Psoas muscle (tissue), 8 donors: ENCODE data around the gene COL13A1. TPM values are rescaled to one million over a fixed set of nuclear protein-coding genes. Genes with fewer than 3 reads are reported as not detected.
A peak's percentile ranks its signal among the peaks of the same experiment; 100 is the strongest.

Experiments used
- ATAC-seq, 4 donors: fragments of 200-7000 bp; cut with Tn5 transposase; one replicate each; pipeline ENCODE4 v1.9.1; 2020; ENCODE audit warnings: moderate library complexity in 3 of 4, mild to moderate bottlenecking in 2 of 4
- DNase-seq, 2 donors: peaks; one replicate each; pipeline ENCODE4 v3.0.0-alpha.2; 2020
- H3K27ac ChIP-seq: fragments of 200-600 bp; one replicate; pipeline ENCODE4 v1.8.0; 2022
- H3K27me3 ChIP-seq, 3 donors: fragments of 200-600 bp in 1 of 3; one replicate each; pipeline versions ENCODE4 v1.6.1 to v1.8.0; 2013 to 2022; ENCODE audit warnings: low read length in 2 of 3, mild to moderate bottlenecking in 2 of 3, moderate library complexity in 1 of 3; ENCODE audit not compliant: insufficient read depth in 3 of 3
- H3K36me3 ChIP-seq, 2 donors: fragments of 200-600 bp in 1 of 2; one replicate each; pipeline versions ENCODE4 v1.6.1 to v1.8.0; 2013 to 2022; ENCODE audit warnings: low read depth in 1 of 2, mild to moderate bottlenecking in 1 of 2, moderate library complexity in 1 of 2; ENCODE audit not compliant: insufficient read depth in 1 of 2
- H3K4me1 ChIP-seq: fragments of 200-600 bp; one replicate; pipeline ENCODE4 v1.8.0; 2022
- H3K4me3 ChIP-seq: fragments of 200-600 bp; one replicate; pipeline ENCODE4 v1.8.0; 2022; ENCODE audit warnings: mild to moderate bottlenecking
- H3K9me3 ChIP-seq: fragments of 200-600 bp; one replicate; pipeline ENCODE4 v1.8.0; 2022
- CTCF ChIP-seq: fragments of 200-600 bp; IDR thresholded peaks from one replicate; pipeline ENCODE4 v1.8.0; 2022; ENCODE audit warnings: antibody characterized with exemption
- WGBS, 3 donors: extraction: QIAGEN DNeasy Blood & Tissue Kit; methylation state at CpG; one replicate each; pipeline versions ENCODE4 v1.1.6 to v1.1.7; 2013; 5-methylcytosine and 5-hydroxymethylcytosine counted together
- intact Hi-C, 2 donors: fragments of 100-400 bp; cut with DNase I; formaldehyde crosslinking; loops; one replicate each; pipeline versions ENCODE4 v1.11.0 to v1.14.2; 2022
- long read RNA-seq, 2 donors: library from polyadenylated mRNA; unstranded; transcript quantifications; one replicate each; pipeline ENCODE4 v2.0.0, GENCODE V29; 2021
- polyA plus RNA-seq, 3 donors: library from polyadenylated mRNA; stranded (reverse); fragments of 200-250 nt; gene quantifications; one replicate each; pipeline ENCODE4 v1.2.3, GENCODE V29; 2013
- total RNA-seq, 4 donors: library from RNA; stranded (reverse); fragmentation: NEBNext Ultra II Directional in 2 of 4; extraction: Animal tissue kit (Norgen Biotek cat#: 25700) in 2 of 4; gene quantifications; one replicate each; pipeline versions ENCODE4 v1.2.1 to v1.2.4, GENCODE V29; 2021 to 2023
- donor health status: healthy with polysubstance abuse.
- donor health status: DM: no; HTN: no; CAD: no; lungs with moderate emphysema.
- donor health status: Bipolar disorder and iron deficiency.
- donor health status: healthy.
- donor health status: DM: yes; HTN: yes; CAD: no.
- donor health status: DM: no; HTN: no; CAD: no.
- donor health status: DM: no; HTN: no; CAD: no.
- donor health status: DM: yes; HTN: yes; CAD: no.

COL13A1 gene
- 10 to 100 TPM in 1 of 4 donors, 1 to 10 TPM in 2, under 1 TPM in 1; 0.94 to 10.7 (median 3.2) TPM for total RNA-seq
- polyA plus RNA-seq: 1 to 10 TPM in 1 of 3 donors, under 1 TPM in 2; 0.35 to 2.9 (median 0.74) TPM
- long read RNA-seq, donor 1, partial matches to known transcripts: 1 of 6 reads
- long read RNA-seq, donor 1, other reads (novel, unspliced or antisense): 5 of 6 reads
- long read RNA-seq, donor 2, partial matches to known transcripts: 2 of 6 reads
- long read RNA-seq, donor 2, other reads (novel, unspliced or antisense): 4 of 6 reads

GRCh38 chr10:69801434-69802315 is at the start of gene COL13A1:
COL13A1 (plus strand) TSS chr10:69801906; CDS start chr10:69802424, 518 bp downstream.
- TF ChIP-seq CTCF: no peak
- Histone ChIP-seq H3K36me3 (no peaks in the 10 kb centered on the region), H3K27ac (peak within 1 kb of the TSS; percentile 95), H3K9me3 (no peaks in the 10 kb centered on the region), H3K4me3 (peak within 1 kb of the TSS; percentile 86), H3K27me3 (no peaks in the 10 kb centered on the region), H3K4me1 (peaks cover 16% of the 10 kb centered on the region)
- ATAC-seq: peak; percentile 71 to 80 (median 75)
- DNase-seq: peak; percentile 66 to 83
- intact Hi-C loops: loop anchor here (2.0 to 5.0 kb wide), 6 partner anchors 45 to 157 kb away; no protein-coding TSS in a partner anchor
- WGBS, 3 donors: 0 to 1% (median 0%) methylated on average over 49 to 58 of the region's 58 CpGs

GRCh38 chr10:69752479-69752878 is 49.2 kb upstream of the COL13A1 start:
- TF ChIP-seq CTCF: no peak
- H3K27ac ChIP-seq: no peak overlapping the region
- intact Hi-C loops: no loop called here
- no peaks in the 10 kb centered on the region for H3K9me3 ChIP-seq
- H3K4me3 ChIP-seq: no peak overlapping the region
- ATAC-seq (no peak), DNase-seq (no peak)
- no peaks in the 10 kb centered on the region for H3K4me1 ChIP-seq
- WGBS, 3 donors: 69 to 87% (median 84%) methylated on average over 7 of the region's 7 CpGs
- no peaks in the 10 kb centered on the region for H3K36me3 ChIP-seq
- no peaks in the 10 kb centered on the region for H3K27me3 ChIP-seq

- Histone ChIP-seq H3K4me3 (no peak overlapping the region), H3K9me3 (no peaks in the 10 kb centered on the region)
- WGBS, 3 donors: 76 to 100% (median 80%) methylated on average over 1 of the region's 1 CpG
Observed at GRCh38 chr10:69756279-69756678, 45.4 kb upstream of the COL13A1 start.

GRCh38 chr10:69757206-69757552 is 44.5 kb upstream of the COL13A1 start:
- Histone ChIP-seq H3K4me1 (no peaks in the 10 kb centered on the region), H3K27ac (no peak overlapping the region), H3K4me3 (no peak overlapping the region), H3K36me3 (no peaks in the 10 kb centered on the region), H3K27me3 (no peaks in the 10 kb centered on the region), H3K9me3 (no peaks in the 10 kb centered on the region)
- intact Hi-C loops: no loop called here
- ATAC-seq (peak in 1 of 4 donors; percentile 10), DNase-seq (no peak)
- 76 to 84% (median 79%) methylated on average over 5 of the region's 5 CpGs for WGBS, 3 donors
- TF ChIP-seq CTCF: no peak

More at GRCh38 chr10:69756279-69756678, 45.4 kb upstream of the COL13A1 start:
- H3K27me3 ChIP-seq: no peaks in the 10 kb centered on the region
- intact Hi-C loops: no loop called here
- TF ChIP-seq CTCF: no peak
- no peak for ATAC-seq
- DNase-seq: no peak
- no peak overlapping the region for H3K27ac ChIP-seq
- H3K4me1 ChIP-seq: no peaks in the 10 kb centered on the region
- no peaks in the 10 kb centered on the region for H3K36me3 ChIP-seq
